Bronchial epithelial cell (primary cell): Measurements from ENCODE around the gene IKZF1. TPM values are rescaled to one million over a fixed set of nuclear protein-coding genes. Genes with fewer than 3 reads are reported as not detected.

Experiments used
- DNase-seq: peaks from one replicate; pipeline ENCODE4 v3.0.0-alpha.2; 2010; ENCODE audit warnings: low read depth
- FAIRE-seq: peaks from 2 replicates; lab custom pipeline; 2011; peaks lifted over from hg19 to GRCh38; lab: Jason Lieb, UNC
- H3K27me3 ChIP-seq: 2 replicates; pipeline ENCODE4 v1.5.1; 2011; ENCODE audit warnings: low read length; ENCODE audit not compliant: control insufficient read depth, insufficient read depth
- H3K36me3 ChIP-seq: 2 replicates; pipeline ENCODE4 v1.5.1; 2011; ENCODE audit warnings: low read length; ENCODE audit not compliant: control insufficient read depth, insufficient read depth
- H3K4me3 ChIP-seq: 2 replicates; pipeline ENCODE4 v1.5.1; 2011; ENCODE audit warnings: mild to moderate bottlenecking, low read depth, low read length, control low read depth
- total RNA-seq: library from RNA; depleted of rRNA; stranded (reverse); fragments of >200 nt; gene quantifications from 2 replicates; pipeline ENCODE4 v1.2.1, GENCODE V29; 2014
- TF ChIP-seq, protein P1 (sequence below): IDR thresholded peaks from 2 replicates; pipeline ENCODE4 v1.5.1; 2011; ENCODE audit warnings: mild to moderate bottlenecking, moderate library complexity, low read length, control low read depth, inconsistent platforms; ENCODE audit not compliant: insufficient read depth, severe bottlenecking

Gene IKZF1
- total RNA-seq, 1 donor from 2014 or later = not detected

DNA sequence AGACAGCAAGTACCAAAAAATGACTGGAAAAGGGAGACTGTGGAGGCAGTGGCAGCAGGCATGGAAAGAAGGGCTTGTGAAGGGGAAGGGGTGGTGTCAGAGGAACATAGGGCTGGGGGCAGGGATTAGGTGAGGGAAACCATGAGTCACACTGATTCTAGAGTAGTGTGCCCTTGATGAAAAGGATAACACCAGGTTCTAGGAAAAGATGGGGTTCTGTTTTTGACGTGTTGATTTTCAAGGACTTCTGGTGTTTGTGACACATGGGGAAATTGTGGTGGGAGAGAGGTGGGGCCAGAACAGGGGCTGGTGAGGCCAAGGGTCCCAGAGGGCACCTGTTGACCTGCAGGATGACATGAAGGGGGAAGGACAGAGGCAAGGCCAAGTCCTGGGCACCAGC lies 88.6 kb downstream of the IKZF1 start:
- FAIRE-seq (no peak), DNase-seq (no peak)
- Histone ChIP-seq H3K27me3 (peaks cover 2% of the 10 kb centered on the region), H3K4me3 (no peak overlapping the region), H3K36me3 (no peaks in the 10 kb centered on the region)
- TF ChIP-seq, protein P1, sequence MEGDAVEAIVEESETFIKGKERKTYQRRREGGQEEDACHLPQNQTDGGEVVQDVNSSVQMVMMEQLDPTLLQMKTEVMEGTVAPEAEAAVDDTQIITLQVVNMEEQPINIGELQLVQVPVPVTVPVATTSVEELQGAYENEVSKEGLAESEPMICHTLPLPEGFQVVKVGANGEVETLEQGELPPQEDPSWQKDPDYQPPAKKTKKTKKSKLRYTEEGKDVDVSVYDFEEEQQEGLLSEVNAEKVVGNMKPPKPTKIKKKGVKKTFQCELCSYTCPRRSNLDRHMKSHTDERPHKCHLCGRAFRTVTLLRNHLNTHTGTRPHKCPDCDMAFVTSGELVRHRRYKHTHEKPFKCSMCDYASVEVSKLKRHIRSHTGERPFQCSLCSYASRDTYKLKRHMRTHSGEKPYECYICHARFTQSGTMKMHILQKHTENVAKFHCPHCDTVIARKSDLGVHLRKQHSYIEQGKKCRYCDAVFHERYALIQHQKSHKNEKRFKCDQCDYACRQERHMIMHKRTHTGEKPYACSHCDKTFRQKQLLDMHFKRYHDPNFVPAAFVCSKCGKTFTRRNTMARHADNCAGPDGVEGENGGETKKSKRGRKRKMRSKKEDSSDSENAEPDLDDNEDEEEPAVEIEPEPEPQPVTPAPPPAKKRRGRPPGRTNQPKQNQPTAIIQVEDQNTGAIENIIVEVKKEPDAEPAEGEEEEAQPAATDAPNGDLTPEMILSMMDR = no peak

DNA sequence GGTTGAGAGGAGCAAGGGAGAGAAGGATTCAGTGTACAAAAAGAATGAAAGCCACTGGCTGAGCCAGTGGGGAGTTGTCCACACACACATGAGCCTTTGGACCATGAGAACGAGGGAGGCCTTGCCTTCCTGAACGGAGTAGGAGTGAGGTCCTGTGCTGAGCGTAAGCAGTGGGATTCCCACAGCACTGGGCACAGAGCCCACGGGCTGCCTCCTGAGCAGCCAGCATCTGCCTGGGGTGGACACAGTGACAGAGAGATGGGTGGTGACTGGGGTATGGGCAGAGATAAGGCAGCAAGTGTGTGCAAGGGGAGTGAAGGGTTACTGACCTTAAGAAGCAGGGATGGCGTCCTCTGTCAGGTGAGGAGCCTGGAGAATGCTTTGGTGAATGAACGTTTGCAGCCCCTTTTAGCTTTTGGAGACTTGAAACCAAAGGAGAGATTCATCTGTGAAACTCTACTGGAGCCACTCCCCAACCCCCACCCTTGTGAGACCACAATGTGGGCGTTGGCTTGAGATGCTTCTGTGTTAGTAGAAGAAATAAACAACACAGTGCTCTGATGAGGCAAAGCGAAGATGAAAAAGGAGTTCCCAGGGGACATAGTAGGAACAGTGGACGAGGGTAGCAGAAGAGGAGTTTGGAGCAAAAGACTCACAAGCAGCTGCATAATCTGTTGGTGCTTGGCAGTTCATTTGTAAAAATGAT lies 89.2 kb downstream of the IKZF1 start:
- no peaks in the 10 kb centered on the region for H3K36me3 ChIP-seq
- peaks cover 4% of the 10 kb centered on the region for H3K27me3 ChIP-seq
- H3K4me3 ChIP-seq = no peak overlapping the region
- no peak for DNase-seq
- FAIRE-seq = no peak
- TF ChIP-seq, protein P1 = no peak

DNA sequence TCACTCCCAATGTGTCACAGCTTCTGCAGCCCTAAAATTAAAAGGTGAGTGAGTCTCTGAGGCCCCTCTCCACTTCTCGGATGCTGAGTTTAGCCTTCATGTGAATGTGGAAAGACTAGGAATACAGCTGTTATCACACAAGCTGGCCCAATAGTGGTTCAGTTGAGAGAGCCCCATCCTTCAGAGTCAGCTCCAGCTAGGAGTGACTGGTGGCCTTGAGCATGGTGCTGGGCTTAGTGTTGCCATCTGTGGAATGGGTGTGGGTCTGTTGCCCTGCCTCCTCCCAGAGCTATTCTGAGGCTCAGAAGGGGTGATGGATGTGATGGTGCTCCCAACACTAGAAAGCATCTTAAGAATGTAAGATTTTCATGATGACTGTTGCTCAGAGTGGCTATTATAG lies 89.8 kb downstream of the IKZF1 start:
- H3K27me3 ChIP-seq = peaks cover 4% of the 10 kb centered on the region
- no peak overlapping the region for H3K4me3 ChIP-seq
- FAIRE-seq (no peak), DNase-seq (no peak)
- no peaks in the 10 kb centered on the region for H3K36me3 ChIP-seq
- TF ChIP-seq, protein P1 = no peak

DNA sequence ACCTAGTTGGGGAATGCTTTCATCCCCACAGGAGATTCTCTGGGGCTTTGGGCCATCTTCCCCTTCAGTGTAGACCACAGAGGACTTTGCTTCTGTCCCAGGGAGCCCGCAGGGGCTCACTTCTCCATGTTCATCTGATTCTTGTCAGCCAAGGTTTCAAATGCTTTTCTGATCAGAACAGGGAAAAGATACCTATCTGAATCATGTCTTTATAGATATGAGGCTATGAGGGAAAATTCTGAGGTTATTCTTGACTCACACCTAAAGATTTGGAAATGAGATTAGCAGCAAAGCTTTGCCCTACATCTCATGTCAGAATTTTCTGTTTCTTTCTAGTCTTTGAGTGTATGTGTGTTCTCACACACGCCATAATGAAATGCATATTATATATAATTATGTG lies 92.3 kb downstream of the IKZF1 start:
- Histone ChIP-seq H3K27me3 (peaks cover 7% of the 10 kb centered on the region), H3K36me3 (no peaks in the 10 kb centered on the region), H3K4me3 (no peak overlapping the region)
- no peak for FAIRE-seq
- DNase-seq = no peak
- TF ChIP-seq, protein P1 = no peak

DNA sequence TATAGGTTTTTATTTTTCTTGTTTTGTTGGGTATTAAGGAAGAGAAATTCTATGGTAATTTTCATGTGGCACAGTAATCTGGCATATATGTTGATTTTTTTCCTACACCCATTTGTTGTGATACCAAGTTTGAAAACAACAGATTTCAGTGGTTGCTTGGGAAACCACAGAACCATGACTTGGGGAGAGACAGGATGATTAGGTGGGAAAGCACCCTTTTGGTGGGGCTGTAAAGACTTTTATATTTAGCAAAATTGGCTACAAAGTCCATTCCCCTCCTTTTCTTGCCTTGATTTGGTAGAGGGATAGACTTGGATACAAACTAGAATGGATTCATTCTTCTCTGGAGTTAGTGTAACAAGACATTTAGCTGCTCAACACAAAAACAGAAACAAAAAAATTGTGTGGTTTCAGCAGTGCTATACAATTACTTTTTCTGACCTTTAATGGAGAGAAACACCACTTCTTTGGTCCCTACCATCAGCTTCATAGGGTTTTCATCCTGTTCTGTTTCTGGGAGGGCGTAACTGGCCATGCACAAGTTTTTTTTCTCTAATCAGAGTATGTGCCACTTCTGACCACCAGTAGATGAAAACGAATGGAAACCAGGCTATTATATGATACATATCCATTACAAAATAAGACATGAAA lies 92.9 kb downstream of the IKZF1 start:
- Histone ChIP-seq H3K4me3 (no peak overlapping the region), H3K27me3 (peaks cover 7% of the 10 kb centered on the region), H3K36me3 (no peaks in the 10 kb centered on the region)
- DNase-seq = no peak
- no peak for FAIRE-seq
- TF ChIP-seq, protein P1 = no peak
